GM12878 (cell line): ENCODE results near the gene CHST14. TPM values are rescaled to one million over a fixed set of nuclear protein-coding genes. Genes with fewer than 3 reads are reported as not detected.

ENCODE experiments used
- ATAC-seq: fragments of 200-7000 bp; cut with Tn5 transposase; 3 replicates; pipeline ENCODE4 v1.9.1; 2020; ENCODE audit warnings: mild to moderate bottlenecking, moderate library complexity
- BruUV-seq: library from RNA; stranded (reverse); fragments of 400-500 nt; replicated peaks from 2 replicates; lab custom pipeline; 2021; lab: Mats Ljungman, UMichigan
- CTCF ChIA-PET: fragments of 300-600 bp; sonication (Branson Sonifier 250); formaldehyde crosslinking; extraction: SDS; loops from one replicate; lab custom pipeline; 2021; ENCODE audit warnings: inconsistent platforms; lab: Yijun Ruan, JAX
- POLR2A ChIA-PET: fragments of 350-600 bp; formaldehyde crosslinking; extraction: SDS; loops from one replicate; lab custom pipeline; 2021; ENCODE audit warnings: inconsistent platforms; lab: Charles Lee
- RAD21 ChIA-PET: fragments of 300-600 bp; sonication (Branson Sonifier 250); formaldehyde crosslinking; loops from one replicate; lab custom pipeline; 2023; ENCODE audit warnings: antibody characterized with exemption; ENCODE audit not compliant: unreplicated experiment; lab: Charles Lee
- SMC1A ChIA-PET: fragments of 300-600 bp; sonication (Branson Sonifier 250); formaldehyde crosslinking; loops from one replicate; lab custom pipeline; 2023; ENCODE audit not compliant: unreplicated experiment, uncharacterized antibody; lab: Charles Lee
- DNase-seq: peaks from one replicate; pipeline ENCODE4 v3.0.0-alpha.2; 2011; ENCODE audit warnings: low read depth, low spot score
- FAIRE-seq: peaks from 3 replicates; lab custom pipeline; 2011; peaks lifted over from hg19 to GRCh38; lab: Jason Lieb, UNC
- H2AFZ ChIP-seq: 2 replicates; pipeline ENCODE4 v1.6.0; 2011; ENCODE audit warnings: low read depth, low read length, control low read depth; ENCODE audit not compliant: control insufficient read depth
- H3K27ac ChIP-seq: 2 replicates; pipeline ENCODE4 v1.5.1; 2011; ENCODE audit warnings: control low read depth; ENCODE audit not compliant: control insufficient read depth, insufficient read depth
- H3K27me3 ChIP-seq, 2 experiments: replicated peaks in 1 of 2; 2 replicates each; pipeline versions ENCODE4 v1.6.0 to v1.6.1; 2011; ENCODE audit warnings: low read length in 1 of 2; ENCODE audit not compliant: control insufficient read depth in 2 of 2, insufficient read depth in 2 of 2
- H3K36me3 ChIP-seq, 2 experiments: 2 replicates each; pipeline ENCODE4 v1.5.1; 2011; ENCODE audit warnings: low read length in 1 of 2; ENCODE audit not compliant: control insufficient read depth in 2 of 2, insufficient read depth in 2 of 2
- H3K4me1 ChIP-seq: 2 replicates; pipeline ENCODE4 v1.6.1; 2011; ENCODE audit warnings: mild to moderate bottlenecking, low read length, moderate library complexity, mixed read lengths; ENCODE audit not compliant: control insufficient read depth, insufficient read depth
- H3K4me2 ChIP-seq: 2 replicates; pipeline ENCODE4 v1.6.0; 2011; ENCODE audit warnings: control low read depth; ENCODE audit not compliant: control insufficient read depth, insufficient read depth
- H3K4me3 ChIP-seq: fragments of 200-600 bp; sonication (generic); 2 replicates; pipeline ENCODE4 v1.5.1; 2016
- H3K79me2 ChIP-seq: 2 replicates; pipeline ENCODE4 v1.6.0; 2011; ENCODE audit warnings: low read length; ENCODE audit not compliant: control insufficient read depth, insufficient read depth
- H3K9ac ChIP-seq: 2 replicates; pipeline ENCODE4 v1.8.0; 2011; ENCODE audit warnings: low read length, control low read depth, mixed read lengths; ENCODE audit not compliant: control insufficient read depth, insufficient read depth
- H3K9me3 ChIP-seq: replicated peaks from 3 replicates; pipeline ENCODE4 v1.5.1; 2011; ENCODE audit warnings: mild to moderate bottlenecking, low read length; ENCODE audit not compliant: control insufficient read depth, insufficient read depth
- H4K20me1 ChIP-seq: 2 replicates; pipeline ENCODE4 v1.6.0; 2011; ENCODE audit not compliant: control insufficient read depth, insufficient read depth
- BACH1 ChIP-seq: fragments of 450-650 bp; IDR thresholded peaks from 2 replicates; pipeline ENCODE4 v1.6.1; 2017; ENCODE audit warnings: mild to moderate bottlenecking, borderline replicate concordance
- BMI1 ChIP-seq: fragments of 450-650 bp; IDR thresholded peaks from 2 replicates; pipeline ENCODE4 v1.6.1; 2016; ENCODE audit warnings: mild to moderate bottlenecking, moderate library complexity, borderline replicate concordance
- CHD1 ChIP-seq: IDR thresholded peaks from 2 replicates; pipeline ENCODE4 v1.6.1; 2012; ENCODE audit warnings: low read depth, low read length, improper control_type of control experiment
- CHD2 ChIP-seq: IDR thresholded peaks from 2 replicates; pipeline ENCODE4 v1.6.1; 2011; ENCODE audit warnings: low read depth, low read length, improper control_type of control experiment, borderline replicate concordance
- EED ChIP-seq: sonication (generic); IDR thresholded peaks from 2 replicates; pipeline ENCODE4 v1.6.1; 2016; ENCODE audit warnings: antibody characterized with exemption, low read depth
- FOXK2 ChIP-seq: fragments of 450-650 bp; IDR thresholded peaks from 2 replicates; pipeline ENCODE4 v1.6.1; 2017; ENCODE audit warnings: mild to moderate bottlenecking, moderate library complexity
- NFYA ChIP-seq: IDR thresholded peaks from 2 replicates; pipeline ENCODE4 v1.6.1; 2011; ENCODE audit warnings: low read depth, mild to moderate bottlenecking, low read length, improper control_type of control experiment, borderline replicate concordance
- POLR2AphosphoS5 ChIP-seq: IDR thresholded peaks from 2 replicates; pipeline ENCODE4 v1.6.1; 2011; ENCODE audit warnings: mild to moderate bottlenecking, low read length, inconsistent platforms
- SMARCA5 ChIP-seq: fragments of 450-650 bp; IDR thresholded peaks from 2 replicates; pipeline ENCODE4 v1.6.1; 2017; ENCODE audit warnings: mild to moderate bottlenecking
- STAT1 ChIP-seq: fragments of 450-650 bp; conservative IDR thresholded peaks from 2 replicates; pipeline ENCODE4 v1.6.1; 2014; ENCODE audit warnings: antibody characterized with exemption, mild to moderate bottlenecking
- YY1 ChIP-seq: IDR thresholded peaks from 2 replicates; pipeline ENCODE4 v1.6.1; 2011; ENCODE audit warnings: low read depth, mild to moderate bottlenecking, low read length
- ZBED1 ChIP-seq: IDR thresholded peaks from 2 replicates; pipeline ENCODE4 v1.6.1; 2016; ENCODE audit warnings: borderline replicate concordance
- WGBS: methylation state at CpG from one replicate; pipeline ENCODE4 v1.1.6; 2016; ENCODE audit warnings: low lambda C conversion rate; ENCODE audit not compliant: insufficient replicate concordance, insufficient coverage; ENCODE audit errors: missing lambda C conversion rate; 5-methylcytosine and 5-hydroxymethylcytosine counted together
- in situ Hi-C: fragments of 300-500 bp; cut with MboI; formaldehyde crosslinking; loops from 9 replicates; pipeline ENCODE4 v1.14.3; 2018; ENCODE audit warnings: mixed read lengths
- intact Hi-C: fragments of 100-400 bp; cut with micrococcal nuclease; formaldehyde crosslinking; loops from one replicate; pipeline ENCODE4 v1.14.2; 2022; ENCODE audit not compliant: unreplicated experiment
- polyA plus RNA-seq, 11 experiments: library from polyadenylated mRNA; depleted of rRNA in 4 of 11; unstranded in 6 of 11; stranded (reverse) in 5 of 11; fragments of >200 nt; fragmentation: Nextera tagmentation in 4 of 11; fragmentation: Illumina TruSeq in 1 of 11; extraction: Ambion mirVana in 4 of 11; extraction: Trizol in 1 of 11; gene quantifications; 1 replicate in 1 of 11; 2 replicates in 10 of 11; pipeline versions ENCODE4 v1.2.1 to v1.2.3, GENCODE V29; 2011 to 2016; ENCODE audit warnings: inconsistent platforms in 2 of 11, missing spikeins in 2 of 11, low read depth in 1 of 11
- total RNA-seq, 4 experiments: library from RNA; depleted of rRNA in 3 of 4; stranded (reverse); fragments of >200 nt in 3 of 4; fragmentation: Illumina TruSeq in 1 of 4; extraction: Trizol in 1 of 4; gene quantifications; 2 replicates each; pipeline versions ENCODE4 v1.2.1 to v1.2.3, GENCODE V29; 2013 to 2021
- TF ChIP-seq, protein P1 (sequence below): fragments of 450-650 bp; conservative IDR thresholded peaks from 2 replicates; pipeline ENCODE4 v1.6.1; 2017; ENCODE audit warnings: mild to moderate bottlenecking, moderate library complexity
- TF ChIP-seq, protein P2 (sequence below): fragments of 450-650 bp; IDR thresholded peaks from 2 replicates; pipeline ENCODE4 v1.6.1; 2018; ENCODE audit warnings: mild to moderate bottlenecking, low read depth, moderate library complexity; ENCODE audit not compliant: partially characterized antibody
- TF ChIP-seq, protein P3 (sequence below): IDR thresholded peaks from 2 replicates; pipeline ENCODE4 v1.6.1; 2011; ENCODE audit warnings: low read depth, low read length, improper control_type of control experiment, borderline replicate concordance
- TF ChIP-seq, protein P4 (sequence below): fragments of 450-650 bp; IDR thresholded peaks from 2 replicates; pipeline ENCODE4 v1.6.1; 2017; ENCODE audit warnings: low read depth, mild to moderate bottlenecking, moderate library complexity

The CHST14 gene
- total and polyA plus RNA-seq, 10 of the 15 experiments (the other 5 are each of a cell fraction or from before 2014, with no cell fraction given) = 1.3 to 12.8 (median 6.2) TPM

DNA sequence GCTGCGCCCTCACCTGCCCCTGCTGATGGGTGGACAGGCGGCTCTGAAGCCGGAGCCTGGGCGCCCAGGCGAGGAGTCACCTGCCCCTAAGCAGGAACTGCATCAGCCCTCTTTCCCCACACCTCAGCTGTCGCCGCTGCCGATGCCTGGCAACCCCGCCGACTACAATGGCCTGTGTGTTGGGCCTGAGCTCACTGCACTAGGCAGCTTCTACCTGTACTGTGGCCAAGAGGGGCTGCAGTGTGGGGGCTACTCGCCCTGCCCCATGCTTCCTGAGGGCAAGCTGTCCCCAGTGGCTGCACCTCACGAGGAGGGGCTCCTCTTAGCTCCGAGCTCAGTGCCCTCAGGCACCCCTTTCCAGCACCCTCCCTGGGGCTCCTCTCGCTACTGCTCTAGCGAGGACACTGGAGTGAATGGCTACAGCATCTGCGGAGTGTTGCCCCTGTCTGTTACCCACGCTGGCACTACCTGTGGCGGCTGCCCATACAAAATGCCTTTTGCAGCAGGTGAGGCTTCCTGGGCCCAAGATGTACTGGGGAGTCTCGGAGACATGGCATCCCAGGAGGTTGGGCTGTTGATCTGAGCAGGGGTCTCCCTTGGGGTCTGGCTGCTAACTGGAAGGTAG lies 11.3 kb upstream of the CHST14 start (continued):
- TF ChIP-seq, protein P1, sequence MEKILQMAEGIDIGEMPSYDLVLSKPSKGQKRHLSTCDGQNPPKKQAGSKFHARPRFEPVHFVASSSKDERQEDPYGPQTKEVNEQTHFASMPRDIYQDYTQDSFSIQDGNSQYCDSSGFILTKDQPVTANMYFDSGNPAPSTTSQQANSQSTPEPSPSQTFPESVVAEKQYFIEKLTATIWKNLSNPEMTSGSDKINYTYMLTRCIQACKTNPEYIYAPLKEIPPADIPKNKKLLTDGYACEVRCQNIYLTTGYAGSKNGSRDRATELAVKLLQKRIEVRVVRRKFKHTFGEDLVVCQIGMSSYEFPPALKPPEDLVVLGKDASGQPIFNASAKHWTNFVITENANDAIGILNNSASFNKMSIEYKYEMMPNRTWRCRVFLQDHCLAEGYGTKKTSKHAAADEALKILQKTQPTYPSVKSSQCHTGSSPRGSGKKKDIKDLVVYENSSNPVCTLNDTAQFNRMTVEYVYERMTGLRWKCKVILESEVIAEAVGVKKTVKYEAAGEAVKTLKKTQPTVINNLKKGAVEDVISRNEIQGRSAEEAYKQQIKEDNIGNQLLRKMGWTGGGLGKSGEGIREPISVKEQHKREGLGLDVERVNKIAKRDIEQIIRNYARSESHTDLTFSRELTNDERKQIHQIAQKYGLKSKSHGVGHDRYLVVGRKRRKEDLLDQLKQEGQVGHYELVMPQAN = no peak

DNA sequence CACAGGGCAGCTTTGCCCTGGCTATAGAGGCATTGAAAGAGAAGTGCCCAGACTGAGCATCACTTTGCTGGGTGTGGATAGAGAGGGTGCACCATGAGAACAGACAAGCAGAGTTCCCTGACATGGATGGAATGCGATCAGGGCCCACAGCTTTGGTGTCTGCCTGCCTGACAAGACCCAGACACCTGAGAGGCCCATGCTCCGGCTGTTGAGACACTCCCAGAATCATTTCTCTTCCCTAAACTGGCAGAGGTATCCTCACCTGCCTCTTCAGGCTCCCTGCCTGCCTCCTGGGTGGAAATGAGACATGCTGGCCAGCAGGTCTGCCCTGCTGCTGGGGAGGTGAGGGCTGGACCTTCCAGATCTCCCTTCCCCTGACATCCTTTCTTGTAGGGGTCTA lies 10.4 kb upstream of the CHST14 start:
- 100% methylated on average over 2 of the region's 2 CpGs for WGBS
- in situ Hi-C loops (no loop called here), intact Hi-C loops (no loop called here)
- Histone ChIP-seq H2AFZ (no peak overlapping the region), H3K27me3 (no peaks in the 10 kb centered on the region), H4K20me1 (no peaks in the 10 kb centered on the region; the same call in 1 of the 2 replicates), H3K4me2 (no peak overlapping the region), H3K36me3 (peaks cover 11 to 28% of the 10 kb centered on the region in 2 experiments; a peak in 3 of 4 replicates), H3K9ac (no peak overlapping the region), H3K27ac (no peak overlapping the region), H3K9me3 (no peaks in the 10 kb centered on the region), H3K4me1 (peaks cover 19% of the 10 kb centered on the region), H3K79me2 (peaks cover 7% of the 10 kb centered on the region), H3K4me3 (no peak overlapping the region)
- CTCF ChIA-PET = no interaction called here
- RAD21 ChIA-PET = no interaction called here
- BruUV-seq = no TSS peak
- no peak for ATAC-seq
- DNase-seq = no peak
- no peak for FAIRE-seq
- POLR2A ChIA-PET = interaction anchor here (0.5 to 1.2 kb wide), 2 partner anchors 10 to 22 kb away, joined by 3 read pairs; no protein-coding TSS in a partner anchor
- SMC1A ChIA-PET = no interaction called here
- TF ChIP-seq STAT1 (no peak), BMI1 (no peak), YY1 (no peak), CHD2 (no peak), CHD1 (no peak), ZBED1 (no peak), NFYA (no peak), SMARCA5 (no peak), FOXK2 (no peak), POLR2AphosphoS5 (no peak), BACH1 (no peak), EED (no peak)
- TF ChIP-seq, protein P2, sequence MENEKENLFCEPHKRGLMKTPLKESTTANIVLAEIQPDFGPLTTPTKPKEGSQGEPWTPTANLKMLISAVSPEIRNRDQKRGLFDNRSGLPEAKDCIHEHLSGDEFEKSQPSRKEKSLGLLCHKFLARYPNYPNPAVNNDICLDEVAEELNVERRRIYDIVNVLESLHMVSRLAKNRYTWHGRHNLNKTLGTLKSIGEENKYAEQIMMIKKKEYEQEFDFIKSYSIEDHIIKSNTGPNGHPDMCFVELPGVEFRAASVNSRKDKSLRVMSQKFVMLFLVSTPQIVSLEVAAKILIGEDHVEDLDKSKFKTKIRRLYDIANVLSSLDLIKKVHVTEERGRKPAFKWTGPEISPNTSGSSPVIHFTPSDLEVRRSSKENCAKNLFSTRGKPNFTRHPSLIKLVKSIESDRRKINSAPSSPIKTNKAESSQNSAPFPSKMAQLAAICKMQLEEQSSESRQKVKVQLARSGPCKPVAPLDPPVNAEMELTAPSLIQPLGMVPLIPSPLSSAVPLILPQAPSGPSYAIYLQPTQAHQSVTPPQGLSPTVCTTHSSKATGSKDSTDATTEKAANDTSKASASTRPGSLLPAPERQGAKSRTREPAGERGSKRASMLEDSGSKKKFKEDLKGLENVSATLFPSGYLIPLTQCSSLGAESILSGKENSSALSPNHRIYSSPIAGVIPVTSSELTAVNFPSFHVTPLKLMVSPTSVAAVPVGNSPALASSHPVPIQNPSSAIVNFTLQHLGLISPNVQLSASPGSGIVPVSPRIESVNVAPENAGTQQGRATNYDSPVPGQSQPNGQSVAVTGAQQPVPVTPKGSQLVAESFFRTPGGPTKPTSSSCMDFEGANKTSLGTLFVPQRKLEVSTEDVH = no peak
- TF ChIP-seq, protein P3, sequence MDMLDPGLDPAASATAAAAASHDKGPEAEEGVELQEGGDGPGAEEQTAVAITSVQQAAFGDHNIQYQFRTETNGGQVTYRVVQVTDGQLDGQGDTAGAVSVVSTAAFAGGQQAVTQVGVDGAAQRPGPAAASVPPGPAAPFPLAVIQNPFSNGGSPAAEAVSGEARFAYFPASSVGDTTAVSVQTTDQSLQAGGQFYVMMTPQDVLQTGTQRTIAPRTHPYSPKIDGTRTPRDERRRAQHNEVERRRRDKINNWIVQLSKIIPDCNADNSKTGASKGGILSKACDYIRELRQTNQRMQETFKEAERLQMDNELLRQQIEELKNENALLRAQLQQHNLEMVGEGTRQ = no peak
- TF ChIP-seq, protein P4, sequence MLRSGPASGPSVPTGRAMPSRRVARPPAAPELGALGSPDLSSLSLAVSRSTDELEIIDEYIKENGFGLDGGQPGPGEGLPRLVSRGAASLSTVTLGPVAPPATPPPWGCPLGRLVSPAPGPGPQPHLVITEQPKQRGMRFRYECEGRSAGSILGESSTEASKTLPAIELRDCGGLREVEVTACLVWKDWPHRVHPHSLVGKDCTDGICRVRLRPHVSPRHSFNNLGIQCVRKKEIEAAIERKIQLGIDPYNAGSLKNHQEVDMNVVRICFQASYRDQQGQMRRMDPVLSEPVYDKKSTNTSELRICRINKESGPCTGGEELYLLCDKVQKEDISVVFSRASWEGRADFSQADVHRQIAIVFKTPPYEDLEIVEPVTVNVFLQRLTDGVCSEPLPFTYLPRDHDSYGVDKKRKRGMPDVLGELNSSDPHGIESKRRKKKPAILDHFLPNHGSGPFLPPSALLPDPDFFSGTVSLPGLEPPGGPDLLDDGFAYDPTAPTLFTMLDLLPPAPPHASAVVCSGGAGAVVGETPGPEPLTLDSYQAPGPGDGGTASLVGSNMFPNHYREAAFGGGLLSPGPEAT = no peak
